GM19455 (cell line): Measurements from ENCODE around the gene RGMA.
"Not testable (repeated sequence)": the region's sequence is repeated elsewhere in the genome, so short reads cannot be mapped to it uniquely, and the experiment has no call there.

ENCODE experiments used
- ATAC-seq: cut with Tn5 transposase; IDR thresholded peaks from one replicate; pipeline ENCODE4 v1.9.1; 2021; ENCODE audit not compliant: unreplicated experiment

RGMA gene

DNA sequence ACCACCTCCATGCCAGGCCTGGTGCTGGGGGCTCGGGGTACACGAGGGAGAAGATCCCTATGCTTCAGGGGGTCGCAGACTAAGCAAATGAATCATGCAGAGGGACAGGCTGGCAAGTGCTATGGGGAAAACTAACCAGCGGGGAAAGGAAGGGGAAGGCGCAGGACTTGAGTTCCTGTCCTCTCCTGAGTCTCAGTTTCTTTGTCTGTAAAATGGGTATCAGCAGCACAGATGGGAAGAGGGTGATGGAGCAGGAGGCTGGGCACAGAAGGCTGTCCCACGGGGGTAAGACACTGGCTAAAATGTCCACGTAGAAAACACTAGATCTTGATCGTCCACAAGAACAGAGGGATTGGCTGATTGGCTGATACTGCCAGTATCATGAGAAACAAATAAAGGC, 39.8 kb downstream of the RGMA start:
- no peak for ATAC-seq

- no peak for ATAC-seq
Measured at GRCh38 chr15:93048759-93049161, 40.3 kb downstream of the RGMA start.

DNA sequence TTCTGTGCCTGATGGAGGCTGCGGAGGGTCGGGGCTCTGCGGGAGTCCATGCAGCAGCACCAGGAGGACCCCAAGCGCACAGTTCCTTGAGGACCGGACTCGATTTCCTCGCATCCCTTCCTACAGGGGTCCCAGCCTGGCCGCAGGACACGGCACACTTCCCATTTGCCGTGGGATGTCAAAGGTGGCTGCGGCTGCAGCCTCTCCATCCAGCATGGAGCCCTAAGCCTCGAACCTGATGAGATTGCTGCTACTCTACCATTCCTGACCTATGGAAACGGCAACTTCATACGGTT, 40.6 kb downstream of the RGMA start:
- no peak for ATAC-seq

- ATAC-seq = no peak
Measured at GRCh38 chr15:93047621-93048425, 41.2 kb downstream of the RGMA start.

- no peak for ATAC-seq
Measured at GRCh38 chr15:93046721-93047120, 42.3 kb downstream of the RGMA start.

GRCh38 chr15:93046120-93046519, 42.9 kb downstream of the RGMA start:
- ATAC-seq = no peak

DNA sequence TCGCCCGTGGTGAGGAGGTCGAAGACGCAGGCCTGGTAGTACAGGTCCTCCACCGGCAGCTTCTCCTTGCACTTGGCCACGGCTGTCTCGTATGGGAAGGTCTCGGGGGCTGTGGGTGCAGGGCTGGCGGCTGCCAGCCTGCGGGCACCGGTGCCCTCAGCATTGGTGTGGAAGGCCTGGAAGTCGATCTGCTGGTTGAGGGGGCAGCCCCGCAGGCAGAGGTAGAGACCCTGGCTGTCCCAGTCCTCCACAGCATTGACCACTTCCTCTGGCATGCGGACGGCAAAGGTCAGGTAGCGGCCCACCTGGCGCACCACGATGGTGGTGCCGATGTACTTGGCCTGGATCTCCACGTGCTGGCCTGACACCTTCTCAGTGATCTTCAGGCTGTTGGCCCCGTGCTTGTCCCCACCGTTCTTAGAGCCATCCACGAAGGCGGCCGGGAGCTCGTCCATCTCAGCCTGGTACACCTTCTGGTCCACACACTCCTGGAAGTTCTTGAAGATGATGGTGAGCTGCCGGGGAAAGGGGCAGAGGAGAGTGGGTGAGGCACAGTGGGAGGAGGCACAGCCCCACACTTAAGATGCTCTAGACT, 43.7 kb downstream of the RGMA start:
- ATAC-seq = no peak

- no peak for ATAC-seq
Measured at GRCh38 chr15:93044301-93045190, 44.5 kb downstream of the RGMA start.

- ATAC-seq = no peak
Measured at GRCh38 chr15:93043621-93044300, 45.2 kb downstream of the RGMA start.

- ATAC-seq = no peak
Measured at GRCh38 chr15:93042691-93043378, 46.2 kb downstream of the RGMA start.

DNA sequence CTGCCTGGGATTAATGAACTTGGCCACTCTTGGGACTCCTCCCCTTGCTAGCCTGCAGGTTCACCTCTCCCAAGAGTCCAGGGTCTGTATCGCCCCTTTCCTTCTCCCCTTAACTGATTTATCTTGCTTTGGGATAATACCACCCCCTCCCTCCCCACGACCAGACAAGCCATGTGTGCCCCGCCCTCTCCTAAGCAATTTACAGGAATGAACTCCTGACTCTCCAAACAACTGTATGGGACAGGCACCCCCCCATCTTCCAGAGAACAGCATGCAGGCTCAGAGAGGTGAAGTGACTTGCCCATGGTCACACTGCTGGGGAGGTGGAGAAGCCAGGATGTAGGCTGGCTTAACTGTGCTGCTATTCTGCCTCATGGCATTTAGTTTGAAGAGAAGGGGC, 46.8 kb downstream of the RGMA start:
- ATAC-seq = no peak

DNA sequence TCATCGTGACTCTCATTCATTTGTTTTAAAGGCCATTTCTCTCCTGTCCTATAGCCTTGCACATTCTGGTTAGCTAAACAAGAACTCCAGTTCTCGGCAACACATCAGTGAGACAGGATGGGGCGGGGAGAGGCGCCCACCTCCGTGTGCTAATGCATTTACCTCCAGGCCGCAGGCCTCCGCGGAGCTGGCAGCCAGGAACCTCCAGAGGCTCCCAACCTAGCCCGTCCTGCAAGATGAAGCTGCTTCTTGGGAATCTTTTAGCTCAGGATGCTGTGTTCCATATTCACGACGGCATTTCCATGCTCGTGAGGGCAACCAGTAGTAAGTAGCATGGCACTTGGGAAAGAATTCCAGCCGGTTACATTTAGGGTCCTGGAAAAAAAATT, 47.9 kb downstream of the RGMA start:
- no peak for ATAC-seq

DNA sequence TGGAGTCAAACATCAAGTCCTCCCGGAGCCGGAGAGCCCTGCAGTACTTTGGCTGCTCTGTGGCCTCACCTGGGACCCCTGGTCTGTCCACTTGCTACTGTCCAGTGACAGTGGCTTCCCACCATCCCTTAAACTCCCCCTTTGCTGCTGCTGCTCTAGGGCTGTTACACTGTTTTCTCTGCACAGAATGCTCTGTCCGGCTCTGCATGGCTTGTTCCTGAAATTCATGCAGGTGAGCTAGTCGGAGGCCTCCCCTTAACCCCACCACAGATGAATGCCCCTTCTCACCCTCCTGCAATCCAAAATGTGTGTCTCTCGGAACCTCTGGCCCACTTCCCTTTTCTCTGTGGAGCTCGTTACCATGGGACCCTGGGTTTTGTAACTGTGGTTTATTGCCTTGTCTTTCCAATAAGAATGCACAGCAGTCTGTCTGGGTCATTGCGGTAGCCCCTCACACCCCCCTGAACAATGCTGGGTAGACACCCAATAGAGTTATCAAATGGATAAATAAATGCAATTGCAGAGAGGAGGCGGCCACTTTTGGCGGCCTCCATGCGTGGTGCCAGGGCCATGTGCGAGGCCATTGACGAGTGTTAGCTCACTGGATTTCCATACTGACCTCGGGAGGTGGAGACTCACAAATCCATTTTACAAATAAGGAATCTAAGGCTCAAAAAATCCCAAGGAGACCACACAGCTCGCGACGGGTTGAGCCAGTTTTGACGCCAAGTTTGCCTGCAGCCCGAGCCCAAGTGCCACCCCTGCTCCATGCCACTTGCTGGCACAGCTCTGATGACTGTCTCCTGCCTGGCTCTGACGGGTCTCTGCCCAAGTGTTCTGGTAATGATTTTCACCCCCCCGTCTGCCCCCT, 48.5 kb downstream of the RGMA start:
- no peak for ATAC-seq

- ATAC-seq = not testable (repeated sequence)
Measured at GRCh38 chr15:93039562-93040287, 49.3 kb downstream of the RGMA start.

GRCh38 chr15:93037820-93038705, 50.9 kb downstream of the RGMA start:
- ATAC-seq = no peak

DNA sequence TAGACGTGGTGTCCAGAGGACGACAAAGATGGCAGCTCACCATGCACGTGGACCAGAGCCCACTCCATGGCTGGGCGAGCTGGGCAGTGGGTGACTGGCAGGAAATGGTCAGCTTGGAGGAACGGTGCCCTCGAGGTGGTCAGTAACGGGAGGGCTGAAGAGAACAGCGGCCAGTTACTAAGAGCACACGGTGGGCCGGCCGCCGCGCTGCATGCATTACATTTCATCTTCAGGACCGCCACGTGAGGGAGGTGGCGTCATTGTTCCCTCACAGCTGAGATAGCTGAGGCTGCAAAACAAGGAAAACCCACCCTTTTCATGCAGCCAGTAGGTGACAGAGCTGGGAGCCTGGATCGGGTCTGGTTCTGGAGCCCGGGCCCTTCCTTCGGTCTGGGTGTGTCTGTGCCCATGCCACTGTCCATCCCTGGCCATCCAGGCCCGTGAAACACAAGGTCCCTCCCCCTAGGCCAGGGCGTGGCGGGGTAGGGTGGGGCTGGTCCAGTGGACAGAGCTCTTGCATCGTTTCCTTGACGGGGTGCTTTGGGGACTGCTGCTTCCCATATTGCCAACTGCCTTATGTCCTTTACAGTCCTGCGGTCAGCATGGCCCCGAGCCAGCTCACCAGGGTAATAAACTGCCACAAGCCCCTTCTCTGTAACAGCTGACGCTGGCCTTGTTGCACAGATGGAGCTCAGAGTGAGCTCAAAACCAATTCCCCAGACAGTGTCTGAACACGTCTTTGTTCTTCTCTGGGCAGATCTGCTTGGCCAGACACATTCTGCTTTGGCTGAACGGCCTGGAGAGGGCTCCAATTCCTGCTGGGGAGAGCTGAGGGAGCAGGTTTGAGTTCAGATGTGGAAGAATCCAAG, 51.8 kb downstream of the RGMA start:
- ATAC-seq = no peak
